Liver (tissue), 9 donors: Measurements from ENCODE around the gene AP2A2. TPM values are rescaled to one million over a fixed set of nuclear protein-coding genes. Genes with fewer than 3 reads are reported as not detected.

ENCODE experiments used
- DNase-seq: peaks from one replicate; pipeline ENCODE4 v3.0.0-alpha.2; 2017; ENCODE audit warnings: low spot score
- H3K27ac ChIP-seq, 2 donors: one replicate each; pipeline ENCODE4 v1.7.0; 2013; ENCODE audit warnings: inconsistent platforms in 2 of 2, low read length in 2 of 2, control low read depth in 1 of 2, low read depth in 1 of 2, mild to moderate bottlenecking in 1 of 2
- H3K27me3 ChIP-seq, 4 donors: one replicate each; pipeline versions ENCODE4 v1.6.1 to v1.7.0; 2013; ENCODE audit warnings: low read length in 3 of 4, inconsistent platforms in 1 of 4, mild to moderate bottlenecking in 1 of 4, moderate library complexity in 1 of 4; ENCODE audit not compliant: control insufficient read depth in 4 of 4, insufficient read depth in 4 of 4
- H3K36me3 ChIP-seq, 4 donors: one replicate each; pipeline versions ENCODE4 v1.6.1 to v1.7.0; 2013; ENCODE audit warnings: low read length in 3 of 4, mild to moderate bottlenecking in 3 of 4, low read depth in 1 of 4, moderate library complexity in 1 of 4; ENCODE audit not compliant: control insufficient read depth in 4 of 4, insufficient read depth in 3 of 4
- H3K4me1 ChIP-seq, 4 donors: one replicate each; pipeline versions ENCODE4 v1.6.1 to v1.7.0; 2013; ENCODE audit warnings: low read length in 3 of 4, mild to moderate bottlenecking in 3 of 4, moderate library complexity in 1 of 4; ENCODE audit not compliant: control insufficient read depth in 4 of 4, insufficient read depth in 4 of 4
- H3K4me3 ChIP-seq, 3 donors: one replicate each; pipeline versions ENCODE4 v1.6.1 to v1.7.0; 2013; ENCODE audit warnings: low read length in 3 of 3, control low read depth in 1 of 3, low read depth in 1 of 3, mild to moderate bottlenecking in 1 of 3
- H3K9ac ChIP-seq, 2 donors: one replicate each; pipeline ENCODE4 v1.7.0; 2013; ENCODE audit warnings: low read length in 2 of 2, mild to moderate bottlenecking in 2 of 2, moderate library complexity in 2 of 2, control low read depth in 1 of 2, low read depth in 1 of 2
- H3K9me3 ChIP-seq, 4 donors: one replicate each; pipeline versions ENCODE4 v1.6.1 to v1.7.0; 2013; ENCODE audit warnings: low read length in 3 of 4; ENCODE audit not compliant: control insufficient read depth in 4 of 4
- EGR1 ChIP-seq, 2 donors: IDR thresholded peaks; 2 replicates each; pipeline ENCODE4 v1.6.1; 2016 to 2018; ENCODE audit warnings: antibody characterized with exemption in 2 of 2, low read depth in 2 of 2
- FOXA1 ChIP-seq: IDR thresholded peaks from 2 replicates; pipeline ENCODE4 v1.6.1; 2016; ENCODE audit warnings: antibody characterized with exemption
- FOXA2 ChIP-seq: IDR thresholded peaks from 2 replicates; pipeline ENCODE4 v1.6.1; 2016; ENCODE audit warnings: antibody characterized with exemption
- GABPA ChIP-seq, 2 donors: IDR thresholded peaks in 1 of 2; conservative IDR thresholded peaks in 1 of 2; 2 replicates each; pipeline ENCODE4 v1.6.1; 2016; ENCODE audit warnings: antibody characterized with exemption in 2 of 2, mild to moderate bottlenecking in 1 of 2, moderate library complexity in 1 of 2
- HNF4A ChIP-seq, 2 donors: conservative IDR thresholded peaks; 2 replicates each; pipeline ENCODE4 v1.6.1; 2016; ENCODE audit warnings: antibody characterized with exemption in 2 of 2, mild to moderate bottlenecking in 2 of 2
- HNF4G ChIP-seq: IDR thresholded peaks from 2 replicates; pipeline ENCODE4 v1.6.1; 2016; ENCODE audit warnings: antibody characterized with exemption
- JUND ChIP-seq, 2 donors: IDR thresholded peaks; 2 replicates each; pipeline ENCODE4 v1.6.1; 2016; ENCODE audit warnings: antibody characterized with exemption in 2 of 2
- NR2F2 ChIP-seq: IDR thresholded peaks from 2 replicates; pipeline ENCODE4 v1.6.1; 2016; ENCODE audit warnings: antibody characterized with exemption
- RAD21 ChIP-seq, 2 donors: IDR thresholded peaks; 2 replicates each; pipeline ENCODE4 v1.6.1; 2016; ENCODE audit warnings: antibody characterized with exemption in 2 of 2, mild to moderate bottlenecking in 2 of 2
- RXRA ChIP-seq, 2 donors: IDR thresholded peaks; 2 replicates each; pipeline ENCODE4 v1.6.1; 2017 to 2018; ENCODE audit warnings: antibody characterized with exemption in 2 of 2, mild to moderate bottlenecking in 1 of 2
- SP1 ChIP-seq: IDR thresholded peaks from 2 replicates; pipeline ENCODE4 v1.6.1; 2018; ENCODE audit warnings: antibody characterized with exemption, mild to moderate bottlenecking
- TAF1 ChIP-seq: conservative IDR thresholded peaks from 2 replicates; pipeline ENCODE4 v1.6.1; 2016; ENCODE audit warnings: antibody characterized with exemption, mild to moderate bottlenecking
- YY1 ChIP-seq: IDR thresholded peaks from 2 replicates; pipeline ENCODE4 v1.6.1; 2016; ENCODE audit warnings: antibody characterized with exemption, mild to moderate bottlenecking
- WGBS: extraction: QIAGEN DNeasy Blood & Tissue Kit; methylation state at CpG from one replicate; pipeline ENCODE4 v1.1.7; 2013; 5-methylcytosine and 5-hydroxymethylcytosine counted together
- polyA plus RNA-seq, 2 donors: library from polyadenylated mRNA; stranded (reverse) in 1 of 2; unstranded in 1 of 2; fragments of 200-250 nt in 1 of 2; fragments of >200 nt in 1 of 2; fragmentation: Nextera tagmentation in 1 of 2; extraction: Ambion mirVana in 1 of 2; gene quantifications; one replicate each; pipeline versions ENCODE4 v1.2.1 to v1.2.3, GENCODE V29; 2013 to 2015
- total RNA-seq, 2 donors: library from RNA; depleted of rRNA; stranded (reverse); fragments of >200 nt; gene quantifications; one replicate each; pipeline ENCODE4 v1.2.3, GENCODE V29; 2014
- TF ChIP-seq, protein P1 (sequence below): IDR thresholded peaks from 2 replicates; pipeline ENCODE4 v1.6.1; 2016; ENCODE audit warnings: antibody characterized with exemption, mild to moderate bottlenecking
- TF ChIP-seq, protein P2 (sequence below): IDR thresholded peaks from 2 replicates; pipeline ENCODE4 v1.6.1; 2016; ENCODE audit warnings: antibody characterized with exemption
- TF ChIP-seq, protein P3 (sequence below): IDR thresholded peaks from 2 replicates; pipeline ENCODE4 v1.6.1; 2016; ENCODE audit warnings: antibody characterized with exemption
- TF ChIP-seq, protein P4 (sequence below): fragments of 150-350 bp; IDR thresholded peaks from 2 replicates; pipeline ENCODE4 v1.5.1; 2017; ENCODE audit warnings: improper control_type of control experiment, low read depth, low read length; ENCODE audit not compliant: missing input control
- TF ChIP-seq, protein P5 (sequence below): IDR thresholded peaks from 2 replicates; pipeline ENCODE4 v1.6.1; 2016; ENCODE audit warnings: antibody characterized with exemption
- donor health status: healthy.
- donor health status: healthy.
- donor health status: healthy.
- donor health status: healthy.
- donor health status: healthy.

AP2A2 gene
- total and polyA plus RNA-seq, 4 donors, result 20.5 to 39.7 (median 23.8) TPM

DNA sequence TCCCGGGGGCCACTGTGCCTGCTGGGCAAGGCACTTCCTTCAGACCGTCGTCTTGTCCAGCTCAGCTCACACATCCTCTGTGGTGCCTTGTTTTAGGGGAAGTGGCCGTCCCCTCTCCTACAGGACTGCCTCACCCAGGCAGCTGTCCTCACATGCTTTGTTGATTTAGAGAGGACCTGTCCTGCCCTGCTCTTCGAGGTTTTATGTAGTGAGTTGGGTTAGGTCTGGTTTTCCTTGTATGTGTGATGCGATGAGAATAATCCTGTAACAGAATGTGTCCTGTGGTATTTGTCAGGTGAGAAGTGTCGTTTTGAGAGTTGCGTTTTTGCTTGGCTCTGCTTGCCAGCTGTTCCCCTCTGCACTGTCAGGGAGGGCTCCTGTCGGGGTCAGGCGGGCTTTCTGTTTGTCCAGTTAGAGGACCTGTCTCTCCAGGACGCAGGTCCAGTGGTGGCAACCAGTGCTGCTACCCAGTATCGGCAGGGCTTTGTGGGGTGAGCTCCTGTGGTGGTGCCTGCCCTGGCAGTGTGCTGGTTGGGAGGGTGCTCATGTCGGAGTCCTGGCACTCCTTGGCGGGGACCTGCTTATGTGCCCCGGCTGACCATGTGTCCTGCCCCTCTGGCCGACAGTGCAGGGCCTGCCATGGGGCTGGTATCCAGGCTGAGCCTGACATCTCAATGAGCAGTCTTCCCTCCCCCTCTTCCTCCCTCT, 69.5 kb downstream of the AP2A2 start:
- no peak overlapping the region for H3K27ac ChIP-seq

More for the DNA sequence above, 69.5 kb downstream of the AP2A2 start:
- Histone ChIP-seq H3K4me3 (no peak overlapping the region), H3K36me3 (peaks cover 12 to 49% (median 20%) of the 10 kb centered on the region in 4 donors), H3K9ac (no peak overlapping the region), H3K9me3 (no peaks in the 10 kb centered on the region), H3K27me3 (no peaks in the 10 kb centered on the region), H3K4me1 (peaks cover 3 to 6% (median 3%) of the 10 kb centered on the region in 4 donors)
- TF ChIP-seq, protein P1, sequence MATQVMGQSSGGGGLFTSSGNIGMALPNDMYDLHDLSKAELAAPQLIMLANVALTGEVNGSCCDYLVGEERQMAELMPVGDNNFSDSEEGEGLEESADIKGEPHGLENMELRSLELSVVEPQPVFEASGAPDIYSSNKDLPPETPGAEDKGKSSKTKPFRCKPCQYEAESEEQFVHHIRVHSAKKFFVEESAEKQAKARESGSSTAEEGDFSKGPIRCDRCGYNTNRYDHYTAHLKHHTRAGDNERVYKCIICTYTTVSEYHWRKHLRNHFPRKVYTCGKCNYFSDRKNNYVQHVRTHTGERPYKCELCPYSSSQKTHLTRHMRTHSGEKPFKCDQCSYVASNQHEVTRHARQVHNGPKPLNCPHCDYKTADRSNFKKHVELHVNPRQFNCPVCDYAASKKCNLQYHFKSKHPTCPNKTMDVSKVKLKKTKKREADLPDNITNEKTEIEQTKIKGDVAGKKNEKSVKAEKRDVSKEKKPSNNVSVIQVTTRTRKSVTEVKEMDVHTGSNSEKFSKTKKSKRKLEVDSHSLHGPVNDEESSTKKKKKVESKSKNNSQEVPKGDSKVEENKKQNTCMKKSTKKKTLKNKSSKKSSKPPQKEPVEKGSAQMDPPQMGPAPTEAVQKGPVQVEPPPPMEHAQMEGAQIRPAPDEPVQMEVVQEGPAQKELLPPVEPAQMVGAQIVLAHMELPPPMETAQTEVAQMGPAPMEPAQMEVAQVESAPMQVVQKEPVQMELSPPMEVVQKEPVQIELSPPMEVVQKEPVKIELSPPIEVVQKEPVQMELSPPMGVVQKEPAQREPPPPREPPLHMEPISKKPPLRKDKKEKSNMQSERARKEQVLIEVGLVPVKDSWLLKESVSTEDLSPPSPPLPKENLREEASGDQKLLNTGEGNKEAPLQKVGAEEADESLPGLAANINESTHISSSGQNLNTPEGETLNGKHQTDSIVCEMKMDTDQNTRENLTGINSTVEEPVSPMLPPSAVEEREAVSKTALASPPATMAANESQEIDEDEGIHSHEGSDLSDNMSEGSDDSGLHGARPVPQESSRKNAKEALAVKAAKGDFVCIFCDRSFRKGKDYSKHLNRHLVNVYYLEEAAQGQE, result no peak
- TF ChIP-seq RAD21 (IDR thresholded peaks at IDR 0.05) (no peak), HNF4G (no peak), NR2F2 (no peak), EGR1 (IDR thresholded peaks at IDR 0.05; ENCODE audit: low read depth in 2 of 2) (no peak), FOXA1 (no peak), HNF4A (conservative IDR thresholded peaks at IDR 0.05) (no peak), TAF1 (no peak), YY1 (no peak), RXRA (IDR thresholded peaks at IDR 0.05) (no peak), SP1 (no peak), FOXA2 (no peak), JUND (IDR thresholded peaks at IDR 0.05) (no peak), GABPA (IDR thresholded peaks at IDR 0.05 in 1 of 2, conservative IDR thresholded peaks at IDR 0.05 in 1 of 2) (no peak)
- TF ChIP-seq, protein P2, sequence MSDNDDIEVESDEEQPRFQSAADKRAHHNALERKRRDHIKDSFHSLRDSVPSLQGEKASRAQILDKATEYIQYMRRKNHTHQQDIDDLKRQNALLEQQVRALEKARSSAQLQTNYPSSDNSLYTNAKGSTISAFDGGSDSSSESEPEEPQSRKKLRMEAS, result no peak
- TF ChIP-seq, protein P3, sequence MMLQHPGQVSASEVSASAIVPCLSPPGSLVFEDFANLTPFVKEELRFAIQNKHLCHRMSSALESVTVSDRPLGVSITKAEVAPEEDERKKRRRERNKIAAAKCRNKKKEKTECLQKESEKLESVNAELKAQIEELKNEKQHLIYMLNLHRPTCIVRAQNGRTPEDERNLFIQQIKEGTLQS, result no peak
- TF ChIP-seq, protein P4, sequence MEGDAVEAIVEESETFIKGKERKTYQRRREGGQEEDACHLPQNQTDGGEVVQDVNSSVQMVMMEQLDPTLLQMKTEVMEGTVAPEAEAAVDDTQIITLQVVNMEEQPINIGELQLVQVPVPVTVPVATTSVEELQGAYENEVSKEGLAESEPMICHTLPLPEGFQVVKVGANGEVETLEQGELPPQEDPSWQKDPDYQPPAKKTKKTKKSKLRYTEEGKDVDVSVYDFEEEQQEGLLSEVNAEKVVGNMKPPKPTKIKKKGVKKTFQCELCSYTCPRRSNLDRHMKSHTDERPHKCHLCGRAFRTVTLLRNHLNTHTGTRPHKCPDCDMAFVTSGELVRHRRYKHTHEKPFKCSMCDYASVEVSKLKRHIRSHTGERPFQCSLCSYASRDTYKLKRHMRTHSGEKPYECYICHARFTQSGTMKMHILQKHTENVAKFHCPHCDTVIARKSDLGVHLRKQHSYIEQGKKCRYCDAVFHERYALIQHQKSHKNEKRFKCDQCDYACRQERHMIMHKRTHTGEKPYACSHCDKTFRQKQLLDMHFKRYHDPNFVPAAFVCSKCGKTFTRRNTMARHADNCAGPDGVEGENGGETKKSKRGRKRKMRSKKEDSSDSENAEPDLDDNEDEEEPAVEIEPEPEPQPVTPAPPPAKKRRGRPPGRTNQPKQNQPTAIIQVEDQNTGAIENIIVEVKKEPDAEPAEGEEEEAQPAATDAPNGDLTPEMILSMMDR, result no peak
- TF ChIP-seq, protein P5, sequence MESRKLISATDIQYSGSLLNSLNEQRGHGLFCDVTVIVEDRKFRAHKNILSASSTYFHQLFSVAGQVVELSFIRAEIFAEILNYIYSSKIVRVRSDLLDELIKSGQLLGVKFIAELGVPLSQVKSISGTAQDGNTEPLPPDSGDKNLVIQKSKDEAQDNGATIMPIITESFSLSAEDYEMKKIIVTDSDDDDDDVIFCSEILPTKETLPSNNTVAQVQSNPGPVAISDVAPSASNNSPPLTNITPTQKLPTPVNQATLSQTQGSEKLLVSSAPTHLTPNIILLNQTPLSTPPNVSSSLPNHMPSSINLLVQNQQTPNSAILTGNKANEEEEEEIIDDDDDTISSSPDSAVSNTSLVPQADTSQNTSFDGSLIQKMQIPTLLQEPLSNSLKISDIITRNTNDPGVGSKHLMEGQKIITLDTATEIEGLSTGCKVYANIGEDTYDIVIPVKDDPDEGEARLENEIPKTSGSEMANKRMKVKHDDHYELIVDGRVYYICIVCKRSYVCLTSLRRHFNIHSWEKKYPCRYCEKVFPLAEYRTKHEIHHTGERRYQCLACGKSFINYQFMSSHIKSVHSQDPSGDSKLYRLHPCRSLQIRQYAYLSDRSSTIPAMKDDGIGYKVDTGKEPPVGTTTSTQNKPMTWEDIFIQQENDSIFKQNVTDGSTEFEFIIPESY, result no peak
- 82% methylated on average over 16 of the region's 16 CpGs for WGBS
- no peak for DNase-seq
